OCI-LY1 (cell line): ENCODE results near the gene SCRG1.

ENCODE experiments used
- CTCF ChIP-seq: fragments of 200-600 bp; sonication (generic), shearing (Covaris generic); IDR thresholded peaks from 2 replicates; pipeline ENCODE4 v1.5.1; 2017; ENCODE audit warnings: mild to moderate bottlenecking, antibody characterized with exemption, low read length, moderate library complexity, mixed read lengths
- EZH2 ChIP-seq: fragments of 200-600 bp; sonication (generic), shearing (Covaris generic); IDR thresholded peaks from 2 replicates; pipeline ENCODE4 v1.8.0; 2017; ENCODE audit warnings: borderline replicate concordance, mixed run types, mild to moderate bottlenecking, antibody characterized with exemption, low read length, moderate library complexity, mixed read lengths

GRCh38 chr4:173401063-173401462 lies 2.1 kb upstream of the SCRG1 start:
- no peak for TF ChIP-seq EZH2
- no peak for TF ChIP-seq CTCF
